Osteocyte (in vitro differentiated cells): ENCODE measurements around the gene LST1. TPM values are rescaled to one million over a fixed set of nuclear protein-coding genes. Genes with fewer than 3 reads are reported as not detected.

ENCODE experiments used
- DNase-seq: peaks from one replicate; pipeline ENCODE4 v3.0.0; 2021; ENCODE audit warnings: mixed read lengths; ENCODE audit not compliant: unreplicated experiment; ENCODE audit errors: extremely low spot score
- H3K27ac Mint-ChIP-seq: one replicate; pipeline ENCODE4 v1.8.0; 2021; ENCODE audit warnings: mild to moderate bottlenecking, mixed read lengths; ENCODE audit not compliant: unreplicated experiment
- H3K27me3 Mint-ChIP-seq: one replicate; pipeline ENCODE4 v1.8.0; 2021; ENCODE audit warnings: mixed read lengths; ENCODE audit not compliant: unreplicated experiment
- H3K36me3 Mint-ChIP-seq: one replicate; pipeline ENCODE4 v1.8.0; 2021; ENCODE audit warnings: mixed read lengths; ENCODE audit not compliant: unreplicated experiment
- H3K4me1 Mint-ChIP-seq: one replicate; pipeline ENCODE4 v1.8.0; 2021; ENCODE audit warnings: mixed read lengths; ENCODE audit not compliant: unreplicated experiment
- H3K4me3 Mint-ChIP-seq: one replicate; pipeline ENCODE4 v1.8.0; 2021; ENCODE audit warnings: mild to moderate bottlenecking, moderate library complexity, mixed read lengths; ENCODE audit not compliant: unreplicated experiment
- H3K9me3 Mint-ChIP-seq: one replicate; pipeline ENCODE4 v1.8.0; 2021; ENCODE audit warnings: mixed read lengths; ENCODE audit not compliant: unreplicated experiment
- CTCF ChIP-seq: fragments of 200-600 bp; sonication (generic); IDR thresholded peaks from 2 replicates; pipeline ENCODE4 v1.5.0; 2021; ENCODE audit warnings: antibody characterized with exemption, mild to moderate bottlenecking, moderate library complexity
- total RNA-seq: library from RNA; stranded (reverse); gene quantifications from 2 replicates; pipeline ENCODE4 v1.2.1, GENCODE V29; 2021

LST1 gene
- total RNA-seq, 1 donor from 2014 or later: not detected

GRCh38 chr6:31573239-31574105 lies 12.6 kb upstream of the LST1 start:
- Mint-ChIP-seq H3K27me3 (no peaks in the 10 kb centered on the region), H3K27ac (no peak overlapping the region), H3K36me3 (no peaks in the 10 kb centered on the region), H3K9me3 (no peaks in the 10 kb centered on the region), H3K4me1 (peaks cover 3% of the 10 kb centered on the region), H3K4me3 (no peak overlapping the region)
- TF ChIP-seq CTCF: no peak
- no peak for DNase-seq

DNA sequence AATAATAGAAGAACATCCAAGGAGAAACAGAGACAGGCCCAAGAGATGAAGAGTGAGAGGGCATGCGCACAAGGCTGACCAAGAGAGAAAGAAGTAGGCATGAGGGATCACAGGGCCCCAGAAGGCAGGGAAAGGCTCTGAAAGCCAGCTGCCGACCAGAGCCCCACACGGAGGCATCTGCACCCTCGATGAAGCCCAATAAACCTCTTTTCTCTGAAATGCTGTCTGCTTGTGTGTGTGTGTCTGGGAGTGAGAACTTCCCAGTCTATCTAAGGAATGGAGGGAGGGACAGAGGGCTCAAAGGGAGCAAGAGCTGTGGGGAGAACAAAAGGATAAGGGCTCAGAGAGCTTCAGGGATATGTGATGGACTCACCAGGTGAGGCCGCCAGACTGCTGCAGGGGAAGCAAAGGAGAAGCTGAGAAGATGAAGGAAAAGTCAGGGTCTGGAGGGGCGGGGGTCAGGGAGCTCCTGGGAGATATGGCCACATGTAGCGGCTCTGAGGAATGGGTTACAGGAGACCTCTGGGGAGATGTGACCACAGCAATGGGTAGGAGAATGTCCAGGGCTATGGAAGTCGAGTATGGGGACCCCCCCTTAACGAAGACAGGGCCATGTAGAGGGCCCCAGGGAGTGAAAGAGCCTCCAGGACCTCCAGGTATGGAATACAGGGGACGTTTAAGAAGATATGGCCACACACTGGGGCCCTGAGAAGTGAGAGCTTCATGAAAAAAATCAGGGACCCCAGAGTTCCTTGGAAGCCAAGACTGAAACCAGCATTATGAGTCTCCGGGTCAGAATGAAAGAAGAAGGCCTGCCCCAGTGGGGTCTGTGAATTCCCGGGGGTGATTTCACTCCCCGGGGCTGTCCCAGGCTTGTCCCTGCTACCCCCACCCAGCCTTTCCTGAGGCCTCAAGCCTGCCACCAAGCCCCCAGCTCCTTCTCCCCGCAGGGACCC lies 11.7 kb upstream of the LST1 start:
- no peak overlapping the region for H3K4me3 Mint-ChIP-seq
- TF ChIP-seq CTCF: no peak
- DNase-seq: no peak
- no peaks in the 10 kb centered on the region for H3K9me3 Mint-ChIP-seq
- no peaks in the 10 kb centered on the region for H3K36me3 Mint-ChIP-seq
- H3K27me3 Mint-ChIP-seq: no peaks in the 10 kb centered on the region
- no peak overlapping the region for H3K27ac Mint-ChIP-seq
- H3K4me1 Mint-ChIP-seq: peaks cover 3% of the 10 kb centered on the region

GRCh38 chr6:31575335-31575901 lies 10.7 kb upstream of the LST1 start, which contains the start of gene TNF:
TSS of gene TNF (plus strand) at chr6:31575565. CDS start at chr6:31575742, 177 bp downstream.
- Mint-ChIP-seq H3K27me3 (no peaks in the 10 kb centered on the region), H3K4me1 (peaks cover 4% of the 10 kb centered on the region), H3K36me3 (no peaks in the 10 kb centered on the region), H3K9me3 (no peaks in the 10 kb centered on the region), H3K4me3 (no peak within 1 kb of the TSS), H3K27ac (no peak within 1 kb of the TSS)
- no peak for TF ChIP-seq CTCF
- DNase-seq: no peak

DNA sequence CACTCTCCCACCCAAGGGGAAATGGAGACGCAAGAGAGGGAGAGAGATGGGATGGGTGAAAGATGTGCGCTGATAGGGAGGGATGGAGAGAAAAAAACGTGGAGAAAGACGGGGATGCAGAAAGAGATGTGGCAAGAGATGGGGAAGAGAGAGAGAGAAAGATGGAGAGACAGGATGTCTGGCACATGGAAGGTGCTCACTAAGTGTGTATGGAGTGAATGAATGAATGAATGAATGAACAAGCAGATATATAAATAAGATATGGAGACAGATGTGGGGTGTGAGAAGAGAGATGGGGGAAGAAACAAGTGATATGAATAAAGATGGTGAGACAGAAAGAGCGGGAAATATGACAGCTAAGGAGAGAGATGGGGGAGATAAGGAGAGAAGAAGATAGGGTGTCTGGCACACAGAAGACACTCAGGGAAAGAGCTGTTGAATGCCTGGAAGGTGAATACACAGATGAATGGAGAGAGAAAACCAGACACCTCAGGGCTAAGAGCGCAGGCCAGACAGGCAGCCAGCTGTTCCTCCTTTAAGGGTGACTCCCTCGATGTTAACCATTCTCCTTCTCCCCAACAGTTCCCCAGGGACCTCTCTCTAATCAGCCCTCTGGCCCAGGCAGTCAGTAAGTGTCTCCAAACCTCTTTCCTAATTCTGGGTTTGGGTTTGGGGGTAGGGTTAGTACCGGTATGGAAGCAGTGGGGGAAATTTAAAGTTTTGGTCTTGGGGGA lies 10.0 kb upstream of the LST1 start:
- no peaks in the 10 kb centered on the region for H3K36me3 Mint-ChIP-seq
- no peaks in the 10 kb centered on the region for H3K9me3 Mint-ChIP-seq
- peaks cover 7% of the 10 kb centered on the region for H3K4me1 Mint-ChIP-seq
- DNase-seq: no peak
- H3K27me3 Mint-ChIP-seq: no peaks in the 10 kb centered on the region
- no peak overlapping the region for H3K4me3 Mint-ChIP-seq
- H3K27ac Mint-ChIP-seq: no peak overlapping the region
- TF ChIP-seq CTCF: no peak
